Neural cell (in vitro differentiated cells): Measurements from ENCODE around the gene MYO7A. TPM values are rescaled to one million over a fixed set of nuclear protein-coding genes. Genes with fewer than 3 reads are reported as not detected.

Experiments
- H2AFZ ChIP-seq: fragments of 200-600, 300-800 bp; sonication (generic), shearing (Covaris generic); 2 replicates; pipeline ENCODE4 v1.6.0; 2014; ENCODE audit warnings: low read depth, mild to moderate bottlenecking, antibody characterized with exemption, low read length, moderate library complexity
- H3F3A ChIP-seq: fragments of 200-600 bp; shearing (Covaris generic); 2 replicates; pipeline ENCODE4 v1.6.1; 2016; ENCODE audit warnings: mild to moderate bottlenecking, moderate library complexity, mixed read lengths, antibody characterized with exemption, low read length; ENCODE audit not compliant: insufficient read depth, poor library complexity, severe bottlenecking
- H3K27ac ChIP-seq: fragments of 200-600, 300-800 bp; sonication (generic), shearing (Covaris generic); 2 replicates; pipeline ENCODE4 v1.5.1; 2014; ENCODE audit warnings: mild to moderate bottlenecking, low read length, moderate library complexity
- H3K27me3 ChIP-seq: fragments of 300-800, 200-600 bp; sonication (generic), shearing (Covaris generic); 2 replicates; pipeline ENCODE4 v1.6.0; 2014; ENCODE audit warnings: mild to moderate bottlenecking, low read depth, low read length, moderate library complexity; ENCODE audit not compliant: insufficient read depth
- H3K36me3 ChIP-seq: fragments of 300-800, 200-600 bp; sonication (generic), shearing (Covaris generic); 2 replicates; pipeline ENCODE4 v1.5.1; 2014; ENCODE audit warnings: mild to moderate bottlenecking, antibody characterized with exemption, low read length, moderate library complexity; ENCODE audit not compliant: insufficient read depth
- H3K4me2 ChIP-seq: fragments of 300-800, 200-600 bp; sonication (generic), shearing (Covaris generic); 2 replicates; pipeline ENCODE4 v1.6.0; 2014; ENCODE audit warnings: mild to moderate bottlenecking, low read length
- H3K4me3 ChIP-seq: fragments of 300-800, 200-600 bp; sonication (generic), shearing (Covaris generic); 2 replicates; pipeline ENCODE4 v1.5.1; 2014; ENCODE audit warnings: mild to moderate bottlenecking, low read length, moderate library complexity
- H3K79me2 ChIP-seq: fragments of 200-600 bp; shearing (Covaris generic); replicated peaks from 2 replicates; pipeline ENCODE4 v1.6.0; 2014; ENCODE audit warnings: mild to moderate bottlenecking, low read length, moderate library complexity; ENCODE audit not compliant: insufficient read depth
- H3K9ac ChIP-seq: fragments of 300-800, 200-600 bp; sonication (generic), shearing (Covaris generic); 2 replicates; pipeline ENCODE4 v1.6.1; 2016; ENCODE audit warnings: mild to moderate bottlenecking, low read length, mixed read lengths
- H3K9me2 ChIP-seq: fragments of 200-600 bp; shearing (Covaris generic); 2 replicates; pipeline ENCODE4 v1.6.1; 2016; ENCODE audit warnings: mild to moderate bottlenecking, low read length, mixed read lengths; ENCODE audit not compliant: insufficient read depth
- H3K9me3 ChIP-seq: fragments of 200-600, 300-800 bp; sonication (generic), shearing (Covaris generic); 2 replicates; pipeline ENCODE4 v1.6.1; 2016; ENCODE audit warnings: mild to moderate bottlenecking, mixed run types, low read length, moderate library complexity, mixed read lengths
- H4K20me1 ChIP-seq: fragments of 200-600 bp; shearing (Covaris generic); 2 replicates; pipeline ENCODE4 v1.6.1; 2016; ENCODE audit warnings: mild to moderate bottlenecking, mixed run types; ENCODE audit not compliant: insufficient read depth
- CTCF ChIP-seq: fragments of 450-650 bp; IDR thresholded peaks from 2 replicates; pipeline ENCODE4 v1.5.1; 2014; ENCODE audit warnings: antibody characterized with exemption, mild to moderate bottlenecking, moderate library complexity; ENCODE audit not compliant: poor library complexity, severe bottlenecking
- EP300 ChIP-seq: fragments of 450-650 bp; conservative IDR thresholded peaks from 2 replicates; pipeline ENCODE4 v1.6.1; 2014; ENCODE audit warnings: antibody characterized with exemption, mild to moderate bottlenecking, moderate library complexity; ENCODE audit not compliant: poor library complexity, severe bottlenecking
- EZH2 ChIP-seq: fragments of 200-600, 300-800 bp; shearing (Covaris generic), sonication (generic); IDR thresholded peaks from 2 replicates; pipeline ENCODE4 v1.6.1; 2014; ENCODE audit warnings: antibody characterized with exemption, low read length, borderline replicate concordance, mild to moderate bottlenecking; ENCODE audit not compliant: insufficient read depth, poor library complexity, severe bottlenecking
- MXI1 ChIP-seq: fragments of 450-650 bp; conservative IDR thresholded peaks from 2 replicates; pipeline ENCODE4 v1.6.1; 2014; ENCODE audit warnings: antibody characterized with exemption, mild to moderate bottlenecking; ENCODE audit not compliant: poor library complexity, severe bottlenecking
- POLR2AphosphoS5 ChIP-seq: IDR thresholded peaks from 2 replicates; pipeline ENCODE4 v1.6.1; 2012
- RAD21 ChIP-seq: fragments of 450-650 bp; conservative IDR thresholded peaks from 2 replicates; pipeline ENCODE4 v1.6.1; 2014; ENCODE audit warnings: antibody characterized with exemption, mild to moderate bottlenecking, moderate library complexity
- REST ChIP-seq: IDR thresholded peaks from 2 replicates; pipeline ENCODE4 v1.6.1; 2012; ENCODE audit warnings: borderline replicate concordance
- SMC3 ChIP-seq: fragments of 450-650 bp; conservative IDR thresholded peaks from 2 replicates; pipeline ENCODE4 v1.6.1; 2014; ENCODE audit warnings: antibody characterized with exemption, mild to moderate bottlenecking, moderate library complexity; ENCODE audit not compliant: poor library complexity
- TAF1 ChIP-seq: IDR thresholded peaks from 2 replicates; pipeline ENCODE4 v1.6.1; 2012; ENCODE audit warnings: low read depth
- polyA plus RNA-seq: library from polyadenylated mRNA; depleted of rRNA; stranded (reverse); fragments of >200 nt; gene quantifications from 2 replicates; pipeline ENCODE4 v1.2.3, GENCODE V29; 2014

MYO7A gene
- polyA plus RNA-seq, 1 donor from 2014 or later: 0.61 TPM

GRCh38 chr11:77100166-77101042 lies 27.6 kb upstream of the MYO7A start:
- TF ChIP-seq POLR2AphosphoS5: no peak
- no peak for TF ChIP-seq RAD21
- TF ChIP-seq REST: no peak
- TF ChIP-seq CTCF: no peak
- TF ChIP-seq TAF1: no peak
- TF ChIP-seq MXI1: no peak
- no peak for TF ChIP-seq EZH2
- TF ChIP-seq SMC3: no peak
- TF ChIP-seq EP300: no peak
- H2AFZ ChIP-seq: no peak overlapping the region
- H3K27ac ChIP-seq: no peak overlapping the region
- H4K20me1 ChIP-seq: no peaks in the 10 kb centered on the region
- no peaks in the 10 kb centered on the region for H3K9me3 ChIP-seq
- no peaks in the 10 kb centered on the region for H3K27me3 ChIP-seq
- H3F3A ChIP-seq: no peaks in the 10 kb centered on the region
- no peaks in the 10 kb centered on the region for H3K79me2 ChIP-seq
- no peak overlapping the region for H3K9ac ChIP-seq
- no peak overlapping the region for H3K4me2 ChIP-seq
- no peaks in the 10 kb centered on the region for H3K9me2 ChIP-seq
- H3K36me3 ChIP-seq: no peaks in the 10 kb centered on the region
- no peak overlapping the region for H3K4me3 ChIP-seq

DNA sequence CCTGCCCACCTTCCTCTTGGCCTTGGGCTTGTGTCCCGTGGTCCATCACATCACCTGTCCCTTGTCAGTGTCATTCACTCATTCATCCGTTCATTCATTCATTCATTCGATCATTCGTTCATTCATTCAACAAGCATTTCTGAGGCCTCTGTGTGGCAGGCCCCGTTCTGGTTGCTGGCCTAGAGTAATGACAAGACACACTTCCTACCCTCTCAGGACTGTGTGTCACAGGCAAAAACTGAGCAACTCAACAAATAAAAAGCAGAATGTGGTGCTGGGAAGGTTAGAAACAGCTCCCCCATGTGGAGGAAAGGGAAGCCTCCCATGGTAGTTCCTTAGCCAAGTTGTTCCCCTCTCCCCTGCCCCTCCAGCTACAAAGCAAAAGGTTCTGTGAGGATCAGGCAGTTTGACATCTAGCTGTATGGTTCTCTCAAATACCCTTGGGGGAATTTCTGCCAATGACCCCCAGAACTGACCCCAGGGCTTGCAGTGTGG lies 27.0 kb upstream of the MYO7A start:
- Histone ChIP-seq H3F3A (no peaks in the 10 kb centered on the region), H3K9ac (no peak overlapping the region), H3K4me2 (no peak overlapping the region), H2AFZ (no peak overlapping the region), H3K36me3 (no peaks in the 10 kb centered on the region), H3K27me3 (no peaks in the 10 kb centered on the region), H3K9me3 (no peaks in the 10 kb centered on the region), H3K79me2 (no peaks in the 10 kb centered on the region), H4K20me1 (no peaks in the 10 kb centered on the region), H3K4me3 (no peak overlapping the region), H3K27ac (no peak overlapping the region), H3K9me2 (no peaks in the 10 kb centered on the region)
- TF ChIP-seq REST: no peak
- TF ChIP-seq TAF1: no peak
- no peak for TF ChIP-seq POLR2AphosphoS5
- no peak for TF ChIP-seq EZH2
- no peak for TF ChIP-seq SMC3
- no peak for TF ChIP-seq RAD21
- no peak for TF ChIP-seq MXI1
- no peak for TF ChIP-seq CTCF
- TF ChIP-seq EP300: no peak
